SK-N-SH (cell line): ENCODE data around the gene NAPEPLD. TPM values are rescaled to one million over a fixed set of nuclear protein-coding genes. Genes with fewer than 3 reads are reported as not detected.

ENCODE experiments used
- CTCF ChIA-PET: fragments of 300-600, 350-600 bp; formaldehyde crosslinking; extraction: SDS; loops from one replicate; lab custom pipeline; 2021; lab: Yijun Ruan, JAX
- POLR2A ChIA-PET: fragments of 350-600 bp; sonication (Branson Sonifier 250); formaldehyde crosslinking; extraction: SDS; loops from one replicate; lab custom pipeline; 2020; ENCODE audit warnings: antibody characterized with exemption, inconsistent platforms; lab: Yijun Ruan, JAX
- DNase-seq: peaks from one replicate; pipeline ENCODE4 v3.0.0; 2012
- H2AFZ ChIP-seq: fragments of 200-600 bp; sonication (generic); 2 replicates; pipeline ENCODE4 v1.8.1; 2016; ENCODE audit warnings: antibody characterized with exemption, mild to moderate bottlenecking, low read depth
- H3F3A ChIP-seq: fragments of 200-600 bp; sonication (generic); replicated peaks from 2 replicates; pipeline ENCODE3; 2016; ENCODE audit warnings: antibody characterized with exemption, mild to moderate bottlenecking; ENCODE audit not compliant: insufficient read depth
- H3K27ac ChIP-seq, 2 experiments: fragments of 200-500 bp in 1 of 2; fragments of 200-600 bp in 1 of 2; sonication (Bioruptor generic) in 1 of 2; sonication (generic), shearing (Covaris generic) in 1 of 2; 2 replicates each; pipeline versions ENCODE4 v1.5.1 to v1.6.1; 2014 to 2016; ENCODE audit warnings: low read depth in 2 of 2, inconsistent platforms in 1 of 2, low read length in 1 of 2, mild to moderate bottlenecking in 1 of 2, mixed read lengths in 1 of 2
- H3K27me3 ChIP-seq: fragments of 200-600 bp; sonication (generic), shearing (Covaris generic); 2 replicates; pipeline ENCODE4 v1.6.1; 2016; ENCODE audit warnings: mixed run types; ENCODE audit not compliant: insufficient read depth
- H3K36me3 ChIP-seq, 2 experiments: fragments of 200-500 bp in 1 of 2; fragments of 200-600 bp in 1 of 2; sonication (Bioruptor generic) in 1 of 2; sonication (generic) in 1 of 2; replicated peaks in 1 of 2; 2 replicates each; pipeline versions ENCODE3 to v1.5.1; 2014 to 2016; ENCODE audit warnings: low read length in 1 of 2, mild to moderate bottlenecking in 1 of 2; ENCODE audit not compliant: insufficient read depth in 2 of 2, control insufficient read depth in 1 of 2
- H3K4me1 ChIP-seq, 2 experiments: fragments of 200-500 bp in 1 of 2; fragments of 200-600 bp in 1 of 2; sonication (Bioruptor generic) in 1 of 2; sonication (generic), shearing (Covaris generic) in 1 of 2; 2 replicates each; pipeline versions ENCODE4 v1.5.1 to v1.6.1; 2014 to 2016; ENCODE audit warnings: low read depth in 1 of 2, low read length in 1 of 2, mixed run types in 1 of 2; ENCODE audit not compliant: insufficient read depth in 2 of 2, control insufficient read depth in 1 of 2
- H3K4me2 ChIP-seq: fragments of 200-600 bp; sonication (generic), shearing (Covaris generic); 2 replicates; pipeline ENCODE4 v1.6.1; 2017; ENCODE audit warnings: mixed run types
- H3K4me3 ChIP-seq, 2 experiments: fragments of 200-500 bp in 1 of 2; fragments of 200-600 bp in 1 of 2; sonication (Bioruptor generic) in 1 of 2; sonication (generic), shearing (Covaris generic) in 1 of 2; 2 replicates each; pipeline versions ENCODE4 v1.5.1 to v1.8.1; 2014 to 2016; ENCODE audit warnings: low read depth in 2 of 2, inconsistent platforms in 1 of 2, low read length in 1 of 2, mild to moderate bottlenecking in 1 of 2, mixed read lengths in 1 of 2, moderate library complexity in 1 of 2
- H3K79me2 ChIP-seq: fragments of 200-600 bp; sonication (generic); 2 replicates; pipeline ENCODE4 v1.8.1; 2017; ENCODE audit warnings: mild to moderate bottlenecking; ENCODE audit not compliant: insufficient read depth
- H3K9ac ChIP-seq: fragments of 200-600 bp; sonication (generic); 2 replicates; pipeline ENCODE4 v1.6.1; 2017; ENCODE audit warnings: mixed run types
- H3K9me2 ChIP-seq: fragments of 200-600 bp; sonication (generic); 2 replicates; pipeline ENCODE4 v1.6.1; 2017; ENCODE audit warnings: mixed run types
- H3K9me3 ChIP-seq: fragments of 200-600 bp; sonication (generic); 2 replicates; pipeline ENCODE4 v1.6.1; 2017; ENCODE audit warnings: mixed run types, mild to moderate bottlenecking, moderate library complexity
- H4K20me1 ChIP-seq: fragments of 200-600 bp; sonication (generic); 2 replicates; pipeline ENCODE4 v1.6.1; 2017; ENCODE audit warnings: mild to moderate bottlenecking, mixed run types; ENCODE audit not compliant: insufficient read depth
- ELF1 ChIP-seq: IDR thresholded peaks from 2 replicates; pipeline ENCODE4 v1.4.0; 2012
- EZH2phosphoT487 ChIP-seq: fragments of 200-600 bp; sonication (generic); IDR thresholded peaks from 2 replicates; pipeline ENCODE4 v1.6.1; 2017; ENCODE audit warnings: low read depth, mixed run types, mild to moderate bottlenecking, antibody characterized with exemption, moderate library complexity, borderline replicate concordance
- JUND ChIP-seq: IDR thresholded peaks from 2 replicates; pipeline ENCODE4 v1.4.0; 2012
- MXI1 ChIP-seq: IDR thresholded peaks from 2 replicates; pipeline ENCODE4 v1.6.1; 2012; ENCODE audit warnings: mild to moderate bottlenecking, low read depth, low read length, improper control_type of control experiment
- NFIC ChIP-seq: IDR thresholded peaks from 2 replicates; pipeline ENCODE4 v1.4.0; 2012; ENCODE audit warnings: borderline replicate concordance
- NRF1 ChIP-seq: IDR thresholded peaks from 2 replicates; pipeline ENCODE4 v1.6.1; 2012; ENCODE audit warnings: low read depth, mild to moderate bottlenecking, low read length
- RAD21 ChIP-seq: IDR thresholded peaks from 2 replicates; pipeline ENCODE4 v1.6.1; 2012; ENCODE audit warnings: mild to moderate bottlenecking, low read length
- RFX5 ChIP-seq: IDR thresholded peaks from 2 replicates; pipeline ENCODE4 v1.6.1; 2012; ENCODE audit warnings: mild to moderate bottlenecking, improper control_type of control experiment, low read length
- SIN3A ChIP-seq: IDR thresholded peaks from 2 replicates; pipeline ENCODE4 v1.6.1; 2012; ENCODE audit warnings: low read depth, mild to moderate bottlenecking, low read length, moderate library complexity, borderline replicate concordance
- TAF1 ChIP-seq: IDR thresholded peaks from 2 replicates; pipeline ENCODE4 v1.6.1; 2012; ENCODE audit warnings: low read depth, mild to moderate bottlenecking, low read length, moderate library complexity, borderline replicate concordance
- TCF12 ChIP-seq: IDR thresholded peaks from 2 replicates; pipeline ENCODE4 v1.4.0; 2012
- TEAD4 ChIP-seq: IDR thresholded peaks from 2 replicates; pipeline ENCODE4 v1.4.0; 2012; ENCODE audit warnings: mild to moderate bottlenecking, borderline replicate concordance; ENCODE audit not compliant: insufficient read depth
- YY1 ChIP-seq: IDR thresholded peaks from 2 replicates; pipeline ENCODE4 v1.4.0; 2012; ENCODE audit warnings: low read depth, mild to moderate bottlenecking
- WGBS: methylation state at CpG from one replicate; pipeline ENCODE4 v1.1.6; 2017; ENCODE audit warnings: low lambda C conversion rate; 5-methylcytosine and 5-hydroxymethylcytosine counted together
- polyA plus RNA-seq, 3 experiments: library from polyadenylated mRNA; depleted of rRNA; stranded (reverse); fragments of >200 nt; gene quantifications; 2 replicates each; pipeline ENCODE4 v1.2.3, GENCODE V29; 2012
- TF ChIP-seq, protein P1 (sequence below): fragments of 200-600 bp; sonication (generic); IDR thresholded peaks from 2 replicates; pipeline ENCODE4 v1.6.1; 2017; ENCODE audit warnings: antibody characterized with exemption, mild to moderate bottlenecking, moderate library complexity
- TF ChIP-seq, protein P2 (sequence below): IDR thresholded peaks from 2 replicates; pipeline ENCODE4 v1.4.0; 2012; ENCODE audit warnings: low read depth, borderline replicate concordance
- TF ChIP-seq, protein P3 (sequence below): fragments of 150-350 bp; IDR thresholded peaks from 2 replicates; pipeline ENCODE4 v1.6.1; 2016; ENCODE audit warnings: mild to moderate bottlenecking, low read depth, low read length
- TF ChIP-seq, protein P4 (sequence below): fragments of 150-350 bp; IDR thresholded peaks from 2 replicates; pipeline ENCODE4 v1.6.1; 2017; ENCODE audit warnings: antibody characterized with exemption, low read length, low read depth, borderline replicate concordance

The NAPEPLD gene
- polyA plus RNA-seq, 1 of the 3 experiments (the other 2 are of a cell fraction): 4.6 TPM

DNA sequence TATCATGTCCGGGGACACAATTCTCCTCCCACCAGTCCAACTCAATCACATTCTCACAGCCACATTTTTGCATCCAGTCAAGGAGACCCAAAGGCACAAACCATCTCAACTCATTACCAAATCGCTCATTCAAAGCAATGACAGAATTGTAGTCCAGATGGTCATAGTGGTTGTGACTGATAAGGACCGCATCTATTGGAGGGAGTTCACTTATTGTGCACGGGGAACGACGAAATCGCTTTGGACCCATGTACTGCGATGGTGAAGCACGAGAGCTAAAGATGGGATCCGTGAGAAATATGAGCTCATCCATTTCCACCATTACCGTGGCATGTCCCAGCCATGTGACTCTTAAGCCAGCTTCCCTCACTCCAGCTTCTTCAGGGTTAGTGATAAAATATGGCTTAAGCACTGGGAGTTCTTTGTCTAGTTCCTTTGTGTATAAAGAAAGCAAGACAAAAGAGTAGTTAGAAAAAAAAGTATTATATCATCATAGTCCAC is 29.1 kb downstream of the NAPEPLD start:
- Histone ChIP-seq H3K79me2 (0 out of 2 replicates have a peak, but pooled peaks cover 5% of the 10 kb centered on the region), H3K27ac (no peak overlapping the region), H3K4me3 (no peak overlapping the region), H3K27me3 (no peaks in the 10 kb centered on the region), H3K9me2 (no peaks in the 10 kb centered on the region), H3K36me3 (peaks cover 35 to 40% of the 10 kb centered on the region in 2 experiments), H4K20me1 (no peaks in the 10 kb centered on the region), H3F3A (peaks cover 3% of the 10 kb centered on the region), H3K9me3 (no peaks in the 10 kb centered on the region), H2AFZ (no peak overlapping the region), H3K9ac (no peak overlapping the region), H3K4me1 (no peaks in the 10 kb centered on the region)
- POLR2A ChIA-PET: no interaction called here
- CTCF ChIA-PET: interaction anchor here (0.7 to 1.4 kb wide), 2 partner anchors 14 to 15 kb away, joined by 3 read pairs; no protein-coding TSS in a partner anchor
- WGBS: 95% methylated on average over 11 of the region's 11 CpGs
- TF ChIP-seq EZH2phosphoT487: no peak
- no peak for TF ChIP-seq NRF1
- no peak for TF ChIP-seq RAD21
- no peak for TF ChIP-seq TAF1
- TF ChIP-seq YY1: no peak
- no peak for TF ChIP-seq JUND
- no peak for TF ChIP-seq TCF12
- no peak for TF ChIP-seq SIN3A
- no peak for TF ChIP-seq MXI1
- TF ChIP-seq, protein P1, sequence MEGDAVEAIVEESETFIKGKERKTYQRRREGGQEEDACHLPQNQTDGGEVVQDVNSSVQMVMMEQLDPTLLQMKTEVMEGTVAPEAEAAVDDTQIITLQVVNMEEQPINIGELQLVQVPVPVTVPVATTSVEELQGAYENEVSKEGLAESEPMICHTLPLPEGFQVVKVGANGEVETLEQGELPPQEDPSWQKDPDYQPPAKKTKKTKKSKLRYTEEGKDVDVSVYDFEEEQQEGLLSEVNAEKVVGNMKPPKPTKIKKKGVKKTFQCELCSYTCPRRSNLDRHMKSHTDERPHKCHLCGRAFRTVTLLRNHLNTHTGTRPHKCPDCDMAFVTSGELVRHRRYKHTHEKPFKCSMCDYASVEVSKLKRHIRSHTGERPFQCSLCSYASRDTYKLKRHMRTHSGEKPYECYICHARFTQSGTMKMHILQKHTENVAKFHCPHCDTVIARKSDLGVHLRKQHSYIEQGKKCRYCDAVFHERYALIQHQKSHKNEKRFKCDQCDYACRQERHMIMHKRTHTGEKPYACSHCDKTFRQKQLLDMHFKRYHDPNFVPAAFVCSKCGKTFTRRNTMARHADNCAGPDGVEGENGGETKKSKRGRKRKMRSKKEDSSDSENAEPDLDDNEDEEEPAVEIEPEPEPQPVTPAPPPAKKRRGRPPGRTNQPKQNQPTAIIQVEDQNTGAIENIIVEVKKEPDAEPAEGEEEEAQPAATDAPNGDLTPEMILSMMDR: no peak
- TF ChIP-seq, protein P2, sequence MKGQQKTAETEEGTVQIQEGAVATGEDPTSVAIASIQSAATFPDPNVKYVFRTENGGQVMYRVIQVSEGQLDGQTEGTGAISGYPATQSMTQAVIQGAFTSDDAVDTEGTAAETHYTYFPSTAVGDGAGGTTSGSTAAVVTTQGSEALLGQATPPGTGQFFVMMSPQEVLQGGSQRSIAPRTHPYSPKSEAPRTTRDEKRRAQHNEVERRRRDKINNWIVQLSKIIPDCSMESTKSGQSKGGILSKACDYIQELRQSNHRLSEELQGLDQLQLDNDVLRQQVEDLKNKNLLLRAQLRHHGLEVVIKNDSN: no peak
- TF ChIP-seq RFX5: no peak
- TF ChIP-seq, protein P3, sequence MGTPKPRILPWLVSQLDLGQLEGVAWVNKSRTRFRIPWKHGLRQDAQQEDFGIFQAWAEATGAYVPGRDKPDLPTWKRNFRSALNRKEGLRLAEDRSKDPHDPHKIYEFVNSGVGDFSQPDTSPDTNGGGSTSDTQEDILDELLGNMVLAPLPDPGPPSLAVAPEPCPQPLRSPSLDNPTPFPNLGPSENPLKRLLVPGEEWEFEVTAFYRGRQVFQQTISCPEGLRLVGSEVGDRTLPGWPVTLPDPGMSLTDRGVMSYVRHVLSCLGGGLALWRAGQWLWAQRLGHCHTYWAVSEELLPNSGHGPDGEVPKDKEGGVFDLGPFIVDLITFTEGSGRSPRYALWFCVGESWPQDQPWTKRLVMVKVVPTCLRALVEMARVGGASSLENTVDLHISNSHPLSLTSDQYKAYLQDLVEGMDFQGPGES: no peak
- TF ChIP-seq ELF1: no peak
- TF ChIP-seq, protein P4, sequence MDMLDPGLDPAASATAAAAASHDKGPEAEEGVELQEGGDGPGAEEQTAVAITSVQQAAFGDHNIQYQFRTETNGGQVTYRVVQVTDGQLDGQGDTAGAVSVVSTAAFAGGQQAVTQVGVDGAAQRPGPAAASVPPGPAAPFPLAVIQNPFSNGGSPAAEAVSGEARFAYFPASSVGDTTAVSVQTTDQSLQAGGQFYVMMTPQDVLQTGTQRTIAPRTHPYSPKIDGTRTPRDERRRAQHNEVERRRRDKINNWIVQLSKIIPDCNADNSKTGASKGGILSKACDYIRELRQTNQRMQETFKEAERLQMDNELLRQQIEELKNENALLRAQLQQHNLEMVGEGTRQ: no peak
- TF ChIP-seq NFIC: no peak
- TF ChIP-seq TEAD4: no peak
- TF ChIP-seq, all 33 proteins: peak for 0
- no peak for DNase-seq
- no peak overlapping the region for H3K4me2 ChIP-seq
